ENCODE measurements around the gene FERMT3. TPM values are rescaled to one million over a fixed set of nuclear protein-coding genes. Genes with fewer than 3 reads are reported as not detected.

Gene FERMT3
- total and polyA plus RNA-seq, 2 of the 13 experiments (the other 11 are each of a cell fraction or from before 2014, with no cell fraction given) = 0.29 TPM; not detected in 1

- TF ChIP-seq IKZF5 (CRISPR knock-in tag; IDR thresholded peaks at IDR 0.05) (peak; percentile 57), HMGXB3 (CRISPR knock-in tag; IDR thresholded peaks at IDR 0.05; ENCODE audit: borderline replicate concordance) (no peak)
These were observed 19.3 kb downstream of the FERMT3 start, which contains the start of the genes NUDT22 and TRPT1 (continued) for GRCh38 chr11:64225608-64226506.

GRCh38 chr11:64226507-64227051 lies 20.1 kb downstream of the FERMT3 start:
- ChIA-PET CTCF (ENCODE audit: low intra/inter-chr PET ratio, low total read pairs) (no interaction called here), POLR2A (interaction anchor here (1.0 to 3.3 kb wide), 15 partner anchors 8 to 219 kb away, joined by 3 to 27 read pairs (median 7); partner anchors contain the start of genes ESRRA, FKBP2, PPP1R14B and PRDX5)
- in situ Hi-C loops (cut with HindIII; ENCODE audit: extremely low pct_ligation_motif_present, low pct_unique_long_range_greater_than_20kb) (no loop called here), intact Hi-C loops (cut with micrococcal nuclease; ENCODE audit: unreplicated experiment) (no loop called here)
- Histone ChIP-seq H3K9ac (ENCODE audit: insufficient read depth, low read depth, low read length) (peak overlapping the region; percentile 77), H3K4me2 (ENCODE audit: low read depth, low read length) (peak overlapping the region; percentile 96), H3K4me1 (ENCODE audit: insufficient read depth, low read length) (peaks cover 40% of the 10 kb centered on the region), H3K9me3 (ENCODE audit: low read length) (no peaks in the 10 kb centered on the region), H3K27ac (ENCODE audit: extremely low read length, insufficient read depth, low read length) (peak overlapping the region; percentile 56), H3K36me3 (replicated peaks in 1 of 2; ENCODE audit: control insufficient read depth in 1 of 2, insufficient read depth in 2 of 2, low read length in 2 of 2) (peaks cover 0 to 3% of the 10 kb centered on the region in 2 experiments; a peak in 2 of 5 replicates), H3K4me3 (replicated peaks in 1 of 3; ENCODE audit: insufficient read depth in 1 of 3, low read depth in 2 of 3, low read length in 3 of 3) (peak overlapping the region; percentile 78 to 96 (median 82)), H4K20me1 (ENCODE audit: insufficient read depth, low read length) (no peaks in the 10 kb centered on the region), H3K27me3 (ENCODE audit: control insufficient read depth in 1 of 2, insufficient read depth in 2 of 2, low read length in 2 of 2) (no peaks in the 10 kb centered on the region), H3K79me2 (ENCODE audit: insufficient read depth, low read length) (no peaks in the 10 kb centered on the region), H2AFZ (ENCODE audit: low read length) (no peak overlapping the region)
- 0% methylated on average over 8 of the region's 26 CpGs for WGBS (ENCODE audit: low lambda C conversion rate)
- DNase-seq (ENCODE audit: low spot score) (peak; percentile 50), FAIRE-seq (no peak), ATAC-seq (peak; percentile 42)
- BruUV-seq (replicated peaks) = TSS peak; percentile 77
- TF ChIP-seq ZFP41 (CRISPR knock-in tag; IDR thresholded peaks at IDR 0.05; ENCODE audit: borderline replicate concordance) = no peak
- no peak for TF ChIP-seq ZSCAN30 (CRISPR knock-in tag; IDR thresholded peaks at IDR 0.05)
- peak; percentile 13 for TF ChIP-seq HES4 (CRISPR knock-in tag; IDR thresholded peaks at IDR 0.05; ENCODE audit: borderline replicate concordance)
- no peak for TF ChIP-seq ARNT (IDR thresholded peaks at IDR 0.05)
- no peak for TF ChIP-seq CREB1 (IDR thresholded peaks at IDR 0.05)
- TF ChIP-seq CREB1 (CRISPR knock-in tag; IDR thresholded peaks at IDR 0.05) = no peak
- TF ChIP-seq ZBTB1 (CRISPR knock-in tag; IDR thresholded peaks at IDR 0.05; ENCODE audit: borderline replicate concordance) = no peak
- TF ChIP-seq FOXO4 (CRISPR knock-in tag; conservative IDR thresholded peaks at IDR 0.05) = no peak
